Stimulated activated CD8-positive, alpha-beta memory T cell treated with anti-CD3 and anti-CD28 coated beads, Interleukin-15, amount 100 ng/mL, for 1 hour (primary cell): Measurements from ENCODE around the gene COMMD10.

Experiments
- DNase-seq: peaks from one replicate; pipeline ENCODE4 v3.0.0-alpha.2; 2020; ENCODE audit warnings: low read depth

Gene COMMD10

DNA sequence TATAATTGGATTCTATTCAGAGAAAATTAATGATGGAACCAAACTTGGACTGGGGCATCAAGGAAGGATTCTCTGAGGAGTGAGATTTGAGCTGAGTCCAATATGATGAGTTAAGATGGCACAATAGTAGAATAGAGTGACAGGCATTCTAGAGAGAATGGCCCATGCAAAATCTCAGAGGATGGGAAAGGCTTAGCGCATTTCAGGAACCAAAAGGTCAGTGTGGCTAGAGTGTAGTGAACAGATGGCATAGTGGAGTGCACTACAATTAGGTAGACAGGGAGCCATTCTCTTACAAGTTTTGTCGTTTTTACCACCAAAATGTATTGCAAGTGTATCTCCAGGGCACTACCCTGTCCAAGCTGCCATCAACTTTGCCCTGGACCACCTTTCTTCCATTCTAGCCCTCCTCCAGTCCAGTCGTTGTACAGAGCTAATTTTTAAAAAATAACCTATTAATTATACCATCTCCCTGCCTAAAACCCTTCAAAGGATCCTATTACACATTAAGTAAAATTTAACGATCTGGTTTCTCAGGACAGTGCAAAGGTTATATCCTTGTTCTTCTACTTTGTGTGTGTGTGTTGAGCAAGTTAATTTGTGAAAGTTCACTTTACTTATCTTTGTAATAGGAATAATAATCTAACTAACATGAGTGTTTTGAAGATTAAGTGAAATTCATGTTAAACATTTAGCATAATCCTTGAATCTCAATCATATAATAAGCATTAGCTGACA, 211.7 kb downstream of the COMMD10 start:
- no peak for DNase-seq

DNA sequence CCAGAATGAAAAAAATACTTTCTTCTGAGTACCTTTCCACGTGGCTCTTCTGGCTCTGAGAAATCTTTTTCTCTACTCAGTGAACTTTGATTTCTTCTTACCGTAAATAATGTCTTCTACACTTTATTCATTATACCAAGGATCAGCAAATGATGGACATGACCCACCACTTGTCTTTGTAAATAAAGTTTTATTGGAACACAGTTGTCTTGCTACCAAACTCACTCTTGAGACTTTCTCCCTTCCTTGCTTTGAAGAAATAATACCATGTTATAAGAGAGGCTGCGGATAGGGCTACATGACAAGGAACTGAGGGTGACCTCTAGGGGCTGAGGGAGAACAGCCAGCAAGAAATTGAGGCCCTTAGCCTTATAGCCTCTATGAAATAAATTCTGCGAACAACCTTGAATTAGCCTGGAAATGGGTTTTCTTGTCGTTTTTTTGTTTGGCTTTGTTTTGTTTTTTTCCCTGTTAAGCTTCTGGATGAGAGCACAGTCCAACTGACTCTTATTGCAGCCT, 212.5 kb downstream of the COMMD10 start:
- no peak for DNase-seq

DNA sequence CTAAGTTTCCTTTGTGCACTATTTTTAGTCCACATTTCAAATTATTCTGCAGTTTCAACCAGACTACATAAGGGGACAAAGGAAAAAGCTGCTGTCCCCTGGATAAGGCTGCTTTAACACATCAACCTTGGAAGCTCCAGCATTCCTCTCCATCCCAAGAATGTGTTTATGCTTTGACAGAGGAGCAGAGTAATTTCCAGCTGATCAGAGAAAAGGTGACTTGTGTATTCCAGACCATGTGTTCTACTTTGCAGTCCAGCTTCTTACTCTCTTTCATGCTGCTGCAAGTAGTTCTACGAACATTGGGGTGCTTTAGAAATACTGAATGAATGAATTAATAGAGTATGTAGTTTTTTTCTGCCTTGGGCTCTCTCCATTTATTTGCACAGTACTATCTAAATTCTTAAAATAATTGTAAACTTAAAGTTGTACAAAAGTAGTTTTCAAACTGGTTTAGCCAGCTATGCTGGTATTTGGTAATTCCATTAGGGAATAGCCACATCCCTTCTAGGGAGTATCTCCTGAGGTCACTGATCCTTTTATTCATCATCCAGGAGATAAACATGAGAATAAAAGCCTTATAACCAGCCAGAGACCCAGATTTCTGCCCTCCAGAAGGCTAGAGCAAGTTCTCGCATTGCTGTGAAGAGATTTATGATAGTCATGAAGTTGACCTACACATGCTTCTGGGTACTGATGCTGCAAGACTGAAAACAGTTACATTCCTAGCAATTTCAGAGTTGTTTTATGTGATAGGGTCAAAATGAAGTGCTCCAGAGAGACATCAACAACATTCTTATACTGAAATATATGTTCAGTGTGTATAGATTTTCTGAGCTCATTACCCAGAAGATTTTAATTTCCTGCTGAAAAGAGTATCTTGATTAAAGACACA, 215.2 kb downstream of the COMMD10 start:
- no peak for DNase-seq

DNA sequence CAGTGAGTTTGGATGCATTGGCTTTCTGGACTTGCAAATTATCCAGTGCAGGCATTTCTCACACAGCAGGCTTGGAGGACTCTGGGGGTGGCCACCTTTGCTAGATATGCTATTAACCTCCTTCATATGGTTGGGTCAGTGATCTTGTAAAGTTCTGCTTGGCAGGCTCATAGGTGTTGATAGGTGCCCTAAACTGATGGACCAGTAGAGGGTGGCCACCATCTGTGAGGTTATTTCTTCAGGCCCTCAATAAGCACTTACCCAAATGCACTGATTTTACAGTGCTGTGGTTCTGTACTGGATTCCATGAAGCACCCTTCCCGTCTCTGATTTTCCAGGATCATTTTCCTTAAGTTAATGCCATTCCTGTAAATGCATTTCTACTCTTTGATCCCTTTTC, 216.3 kb downstream of the COMMD10 start:
- no peak for DNase-seq

DNA sequence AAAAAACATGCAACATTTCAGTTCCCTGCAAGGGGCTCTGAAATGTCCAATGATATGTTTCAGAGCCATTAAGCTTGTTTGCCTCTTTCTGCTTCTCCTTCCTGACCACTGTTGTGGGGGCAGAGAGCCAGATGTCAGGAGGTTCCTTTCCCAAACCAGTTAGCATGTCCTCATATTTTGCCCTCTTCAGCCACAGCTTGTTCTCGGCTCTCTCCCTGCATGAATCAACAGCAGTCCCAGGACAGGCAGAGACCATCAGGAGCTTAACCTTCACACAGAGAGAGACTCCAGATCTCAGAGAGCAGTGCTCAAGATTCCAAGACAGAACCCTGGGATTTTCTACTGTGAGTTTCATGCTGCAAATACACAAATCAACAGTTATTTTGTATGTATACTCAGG, 218.5 kb downstream of the COMMD10 start:
- no peak for DNase-seq

DNA sequence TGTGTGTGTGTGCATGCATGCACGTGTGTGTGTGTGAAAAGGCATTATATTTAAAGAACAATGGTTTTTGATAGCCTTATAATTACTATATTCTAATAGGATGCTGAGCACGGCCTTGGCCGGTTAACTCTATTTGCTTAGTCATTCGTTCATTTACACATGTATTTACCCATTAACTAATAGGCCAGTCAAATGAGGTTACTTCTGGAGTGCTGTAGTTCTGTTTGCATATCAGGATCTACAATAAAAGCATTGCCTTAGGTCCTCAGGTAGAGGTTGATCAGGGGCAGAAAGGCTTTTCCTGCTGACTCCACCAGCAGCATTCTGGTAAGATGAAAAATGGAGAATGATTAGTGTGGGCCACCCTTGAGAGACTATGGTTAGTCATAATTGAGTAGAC, 219.0 kb downstream of the COMMD10 start:
- DNase-seq = no peak

DNA sequence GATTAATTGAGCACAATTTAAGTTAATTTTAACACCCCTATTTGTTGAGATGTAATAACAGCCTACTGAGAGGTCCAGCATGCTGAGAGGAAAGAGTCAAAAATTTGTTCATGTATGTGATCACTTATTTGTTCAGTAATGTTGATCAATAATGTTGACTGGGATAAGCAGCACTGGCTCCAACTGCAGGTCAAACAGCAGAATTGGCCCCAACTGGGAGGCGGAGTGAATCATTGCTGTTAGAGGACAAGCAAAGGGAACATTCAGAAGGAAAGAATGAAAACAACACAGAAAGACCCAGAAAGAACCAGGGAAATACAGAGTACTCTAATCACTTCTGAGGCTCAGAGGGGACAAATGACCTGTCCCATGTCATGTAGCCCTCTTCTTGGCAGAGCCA, 221.1 kb downstream of the COMMD10 start:
- no peak for DNase-seq

DNA sequence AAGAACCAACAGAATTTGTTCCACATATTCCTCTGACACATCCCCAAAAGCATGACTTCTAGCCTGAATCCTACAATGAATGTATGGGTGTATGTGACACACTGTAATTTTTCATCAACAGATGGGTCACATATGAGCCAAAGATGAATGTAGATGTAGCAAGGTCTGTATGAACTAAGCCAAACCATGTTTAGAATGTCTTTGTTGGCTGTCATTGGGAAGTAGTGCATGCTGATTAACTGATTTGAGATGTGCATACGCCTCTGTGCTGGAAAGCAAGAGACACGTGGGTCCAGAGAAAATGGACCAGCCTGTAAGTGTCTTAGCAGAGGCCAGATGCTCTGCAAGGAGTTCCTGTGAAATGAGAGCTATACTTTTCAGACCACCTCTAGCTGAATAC, 222.0 kb downstream of the COMMD10 start:
- DNase-seq = no peak

DNA sequence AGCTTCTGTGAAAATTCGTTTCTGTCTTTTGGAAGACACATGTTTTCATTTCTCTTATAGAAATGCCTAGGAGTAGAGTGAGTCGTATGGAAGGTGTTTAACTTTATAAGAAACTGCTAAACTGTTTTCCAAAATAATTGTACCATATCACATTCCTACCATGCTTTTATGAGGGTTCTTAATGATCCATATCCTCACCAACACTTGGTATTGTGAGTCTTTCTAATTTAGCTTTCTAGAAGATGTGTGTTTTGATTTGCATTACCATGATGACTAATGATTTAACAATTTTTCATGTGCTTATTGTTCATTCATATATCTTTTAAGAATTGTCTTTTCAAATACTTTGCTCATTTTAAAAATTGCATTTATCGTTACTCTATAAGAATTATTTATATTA, 223.6 kb downstream of the COMMD10 start:
- DNase-seq = no peak

DNA sequence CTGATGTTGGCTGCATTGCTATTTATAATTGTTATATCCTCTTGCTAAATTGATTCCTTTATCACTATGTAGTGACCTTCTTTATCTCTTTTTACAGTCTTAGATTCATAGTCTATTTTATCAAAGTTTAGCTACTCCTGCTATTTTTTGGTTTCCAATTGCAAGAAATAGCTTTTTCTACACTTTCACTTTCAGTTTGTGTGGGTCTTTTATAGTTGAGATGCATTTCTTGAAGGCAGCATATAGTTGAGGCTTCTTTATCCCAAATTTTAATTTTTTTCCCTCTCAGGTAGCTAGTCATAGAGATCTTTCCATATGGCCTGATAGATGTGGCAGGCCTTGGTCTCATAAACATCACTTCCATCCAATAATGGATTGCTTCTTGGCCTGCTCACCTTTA, 228.5 kb downstream of the COMMD10 start:
- DNase-seq = no peak

DNA sequence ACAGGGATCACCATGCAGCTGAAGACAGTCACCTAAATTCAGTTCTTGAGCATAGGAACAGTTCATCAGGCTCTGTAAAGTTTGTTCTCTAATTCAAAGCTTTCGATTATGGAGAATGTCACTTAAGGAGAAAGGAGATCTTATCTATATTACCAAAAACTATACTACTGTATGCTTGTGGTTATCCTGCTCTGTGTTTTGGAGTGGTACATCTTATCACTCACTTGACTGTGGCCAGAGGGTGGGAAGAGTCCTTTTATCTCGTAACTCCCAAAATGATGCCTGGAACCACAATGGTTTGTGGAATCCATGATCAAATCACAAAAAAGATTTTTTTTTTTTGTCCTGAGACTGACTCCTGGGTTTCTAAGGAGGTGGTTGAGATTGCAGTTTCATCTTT, 230.7 kb downstream of the COMMD10 start:
- no peak for DNase-seq

DNA sequence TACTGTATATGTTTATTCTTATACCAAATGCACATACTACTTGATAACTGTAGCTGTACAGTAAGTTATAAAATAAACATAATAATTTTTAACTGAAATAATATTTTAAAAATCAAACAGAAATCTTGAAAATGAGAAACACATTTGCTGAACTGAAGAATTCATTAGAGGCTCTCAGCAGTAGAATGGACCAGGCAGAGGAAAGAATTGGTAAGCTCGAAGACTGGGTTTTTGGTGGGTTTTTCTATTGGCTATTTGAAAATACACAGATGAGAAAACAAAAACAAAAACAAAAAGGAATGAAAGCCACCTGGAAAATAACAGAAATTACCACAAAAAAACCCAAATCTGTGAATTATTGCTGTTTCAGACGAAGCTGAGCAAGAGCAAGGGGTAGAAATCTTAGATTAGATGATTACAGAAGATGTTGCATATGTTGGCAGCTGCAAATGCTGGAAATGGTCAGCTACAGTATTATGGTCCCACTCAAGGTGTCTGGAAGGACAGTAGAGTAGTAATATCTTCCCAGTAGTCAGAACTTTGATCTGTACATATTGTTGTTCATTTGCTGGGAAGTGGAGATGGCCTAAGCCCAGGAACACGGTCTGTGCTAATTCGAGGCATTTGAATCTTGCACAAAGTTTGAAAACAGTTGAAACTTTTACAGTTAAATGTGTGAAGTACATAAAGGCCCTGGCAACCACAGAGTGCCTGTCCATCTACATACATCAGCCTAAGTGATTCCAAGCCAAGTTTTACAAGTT, 233.4 kb downstream of the COMMD10 start:
- no peak for DNase-seq

DNA sequence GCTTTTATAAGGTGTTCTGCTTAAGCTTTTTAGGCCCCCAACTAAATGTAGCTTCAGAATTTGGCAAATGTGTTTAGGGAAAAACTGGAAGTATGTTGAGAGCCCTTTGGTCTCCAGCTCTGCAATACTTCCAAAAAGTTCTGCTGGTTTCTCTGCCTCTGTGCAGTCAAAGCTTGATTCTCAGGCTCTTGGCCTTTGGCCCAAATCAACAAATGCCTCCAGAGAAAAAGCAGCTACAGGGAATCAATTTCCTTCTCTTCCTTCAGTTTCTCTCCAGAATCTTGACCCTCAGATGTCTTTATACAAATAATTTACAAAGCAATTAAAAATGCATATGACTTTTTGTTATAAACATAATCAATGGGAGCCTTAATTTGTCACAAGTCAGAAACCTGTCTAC, 235.7 kb downstream of the COMMD10 start:
- no peak for DNase-seq

DNA sequence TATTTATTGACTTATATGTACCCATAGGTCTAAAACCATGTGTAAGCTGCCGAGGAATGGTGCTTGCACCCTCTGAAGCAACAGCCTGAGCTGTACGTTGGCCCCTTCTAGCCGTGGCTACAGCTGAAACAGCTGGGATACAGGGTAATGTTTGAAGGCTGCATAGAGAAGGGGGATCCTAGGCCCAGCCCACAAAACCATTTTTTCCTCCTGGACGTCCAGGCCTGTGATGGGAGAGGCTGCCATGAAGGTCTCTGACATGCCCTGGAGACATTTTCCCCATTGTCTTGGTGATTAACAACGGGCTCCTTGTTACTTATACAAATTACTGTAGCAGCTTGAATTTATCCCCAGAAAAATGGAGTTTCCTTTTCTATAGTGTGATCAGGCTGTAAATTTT, 244.7 kb downstream of the COMMD10 start:
- no peak for DNase-seq

DNA sequence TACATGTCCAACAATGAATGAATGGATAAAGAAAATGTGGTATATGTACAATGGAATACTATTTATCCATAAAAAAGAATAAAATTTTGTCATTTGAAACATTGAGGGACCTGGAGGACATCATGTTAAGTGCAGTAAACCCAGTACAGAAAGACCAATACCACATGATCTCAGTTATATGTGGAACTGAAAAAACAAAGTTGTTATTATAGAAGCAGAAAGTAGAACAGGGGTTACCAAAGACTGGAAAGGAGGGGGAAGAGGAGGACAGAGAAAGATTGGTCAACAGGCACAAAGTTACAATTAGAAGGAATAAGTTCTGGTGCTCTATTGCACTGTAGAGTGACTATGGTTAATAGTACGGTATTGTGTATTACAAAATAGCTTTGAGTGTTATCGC, 256.0 kb downstream of the COMMD10 start:
- no peak for DNase-seq
